Tibial nerve (tissue), 4 donors: Measurements from ENCODE around the gene ERFL.

Experiments used
- CTCF ChIP-seq, 5 experiments: fragments of 200-600 bp in 3 of 5; fragments of 450-650 bp in 2 of 5; sonication (generic) in 3 of 5; IDR thresholded peaks; one replicate each; pipeline ENCODE4 v1.5.1; 2016 to 2019; ENCODE audit warnings: antibody characterized with exemption in 5 of 5, mild to moderate bottlenecking in 3 of 5, moderate library complexity in 2 of 5
- EP300 ChIP-seq, 2 donors: sonication (generic); formaldehyde crosslinking; IDR thresholded peaks; one replicate each; pipeline ENCODE4 v1.6.1; 2017; ENCODE audit warnings: antibody characterized with exemption in 2 of 2, mild to moderate bottlenecking in 1 of 2
- POLR2A ChIP-seq, 2 donors: fragments of 450-650 bp; IDR thresholded peaks; one replicate each; pipeline ENCODE4 v1.6.1; 2017; ENCODE audit warnings: antibody characterized with exemption in 2 of 2, mild to moderate bottlenecking in 2 of 2, moderate library complexity in 2 of 2

DNA sequence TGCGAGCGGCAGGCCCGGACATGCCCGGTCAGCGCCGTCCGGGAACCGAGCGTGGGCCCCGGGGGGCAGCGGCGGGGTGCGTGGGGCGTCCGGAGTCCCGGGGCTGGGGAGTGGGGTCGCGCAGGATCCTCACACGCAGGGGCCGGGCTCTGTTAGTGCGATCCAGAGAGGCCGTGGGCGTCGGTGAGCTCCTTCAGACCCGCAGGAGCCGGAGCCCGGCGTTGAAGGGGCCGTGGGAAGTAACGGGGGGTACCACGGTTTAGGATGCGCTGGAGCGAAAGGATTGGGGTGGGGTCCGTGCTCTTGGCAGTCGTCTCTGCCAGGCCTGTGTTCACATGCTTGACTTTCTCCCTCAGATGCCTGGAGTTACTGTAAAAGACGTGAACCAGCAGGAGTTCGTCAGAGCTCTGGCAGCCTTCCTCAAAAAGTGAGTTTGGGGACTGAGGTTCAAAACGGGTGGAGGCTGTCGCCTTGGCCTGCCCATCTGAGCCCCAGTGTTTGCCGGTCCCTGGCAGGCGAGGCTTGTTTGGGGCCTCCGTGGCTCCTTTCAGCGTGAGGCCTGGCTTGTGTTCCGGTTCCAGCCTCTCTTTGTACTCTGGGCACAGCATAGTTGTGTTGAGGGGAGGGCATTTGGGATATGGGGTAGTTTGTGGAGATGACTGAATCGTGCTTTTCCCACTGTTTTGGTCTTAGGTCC, 67.7 kb downstream of the ERFL start:
- TF ChIP-seq CTCF (IDR thresholded peaks at IDR 0.05) = no peak
- no peak for TF ChIP-seq POLR2A (IDR thresholded peaks at IDR 0.05)
- TF ChIP-seq EP300 (IDR thresholded peaks at IDR 0.05) = no peak
